ENCODE measurements around the gene TUBB. TPM values are rescaled to one million over a fixed set of nuclear protein-coding genes. Genes with fewer than 3 reads are reported as not detected.

Gene TUBB
- total and polyA plus RNA-seq, 2 donors (not counting 1 experiment from before 2014, with no cell fraction given), result 102 to 295 TPM

- no CpG with 5 or more reads among the region's 1 CpG for WGBS (ENCODE audit: insufficient coverage)
- intact Hi-C loops (cut with micrococcal nuclease), result no loop called here
- Histone ChIP-seq H3K9me3 (ENCODE audit: control extremely low read depth in 1 of 3, control insufficient read depth in 2 of 3, insufficient read depth in 1 of 3, low read length in 2 of 3) (no peaks in the 10 kb centered on the region), H2AFZ (ENCODE audit: insufficient read depth, low read depth, low read length, poor library complexity, severe bottlenecking) (no peak overlapping the region), H3K4me1 (ENCODE audit: control insufficient read depth in 2 of 2, insufficient read depth in 2 of 2, low read length in 2 of 2) (peaks cover 7 to 8% of the 10 kb centered on the region in 2 donors), H3K4me2 (replicated peaks; ENCODE audit: low read depth, low read length, poor library complexity, severe bottlenecking) (no peak overlapping the region), H3K4me3 (ENCODE audit: control extremely low read depth in 1 of 5, extremely low read depth in 1 of 5, insufficient read depth in 1 of 5, low read depth in 2 of 5, low read length in 4 of 5) (no peak overlapping the region), H4K20me1 (ENCODE audit: control insufficient read depth, insufficient read depth, low read length, poor library complexity, severe bottlenecking) (no peaks in the 10 kb centered on the region), H3K36me3 (replicated peaks in 1 of 2; ENCODE audit: control extremely low read depth in 1 of 2, control insufficient read depth in 1 of 2, extremely low read depth in 1 of 2, insufficient read depth in 2 of 2, low read length in 1 of 2) (peaks cover 5 to 58% of the 10 kb centered on the region in 2 experiments), H3K27ac (ENCODE audit: low read length in 2 of 2) (no peak overlapping the region), H3K79me2 (ENCODE audit: control insufficient read depth, insufficient read depth, low read length) (peaks cover 9% of the 10 kb centered on the region), H3K9ac (ENCODE audit: low read length) (no peak overlapping the region), H3K27me3 (replicated peaks in 1 of 4; ENCODE audit: control extremely low read depth in 1 of 4, control insufficient read depth in 3 of 4, insufficient read depth in 4 of 4, low read length in 3 of 4) (no peaks in the 10 kb centered on the region)
- H3K4me1 Mint-ChIP-seq, result peaks cover 15% of the 10 kb centered on the region
- no peak for ATAC-seq (ENCODE audit: low read depth)
- H3K4me3 Mint-ChIP-seq, result no peak overlapping the region
- H3K27ac Mint-ChIP-seq, result no peak overlapping the region
- TF ChIP-seq EZH2 (IDR thresholded peaks at IDR 0.05; ENCODE audit: borderline replicate concordance, insufficient read depth, low read depth, low read length, poor library complexity, severe bottlenecking) (no peak), CTCF (IDR thresholded peaks at IDR 0.05) (no peak)
- no peaks in the 10 kb centered on the region for H3K9me3 Mint-ChIP-seq (ENCODE audit: insufficient read depth)
- DNase-seq, result no peak
- POLR2A ChIA-PET, result interaction anchor here (0.6 to 1.3 kb wide), 3 partner anchors 10 to 20 kb away, joined by 3 to 5 read pairs (median 3); no protein-coding TSS in a partner anchor
- CTCF ChIA-PET, result interaction anchor here (0.7 to 3.5 kb wide), 5 partner anchors 11 to 33 kb away, joined by 3 to 20 read pairs (median 6); no protein-coding TSS in a partner anchor
- H3K27me3 Mint-ChIP-seq, result no peaks in the 10 kb centered on the region
Observed at GRCh38 chr6:30711758-30712380, 8.3 kb upstream of the TUBB start.

DNA sequence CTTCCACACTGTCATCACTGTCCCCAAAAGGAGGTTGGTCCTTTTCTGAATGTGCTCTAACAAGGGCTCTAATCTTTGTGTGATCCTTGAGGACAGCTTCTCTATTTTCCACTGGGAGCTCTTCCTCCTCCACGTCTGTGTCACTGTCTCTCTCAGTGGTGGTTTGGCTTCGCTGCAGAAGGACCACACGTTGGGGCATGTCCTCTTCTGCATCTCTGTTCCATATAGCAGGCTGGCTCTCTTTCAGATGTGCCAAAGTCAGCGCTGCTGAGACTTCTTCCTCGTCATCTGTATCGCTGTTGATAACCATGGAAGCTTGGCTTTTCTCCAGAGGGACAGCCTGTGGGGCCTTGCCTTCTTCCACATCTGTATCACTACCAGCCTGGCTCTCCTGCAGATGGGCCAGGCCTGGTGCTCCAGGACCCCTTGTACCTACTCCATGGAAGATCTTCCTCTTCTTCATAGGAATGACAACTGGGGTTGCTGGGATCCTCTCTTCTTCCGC lies 7.7 kb upstream of the TUBB start:
- DNase-seq (no peak), ATAC-seq (ENCODE audit: low read depth) (no peak)
- H3K27ac Mint-ChIP-seq, result no peak overlapping the region
- Histone ChIP-seq H3K4me2 (replicated peaks; ENCODE audit: low read depth, low read length, poor library complexity, severe bottlenecking) (no peak overlapping the region), H3K27ac (ENCODE audit: low read length in 2 of 2) (no peak overlapping the region), H4K20me1 (ENCODE audit: control insufficient read depth, insufficient read depth, low read length, poor library complexity, severe bottlenecking) (no peaks in the 10 kb centered on the region), H3K79me2 (ENCODE audit: control insufficient read depth, insufficient read depth, low read length) (peaks cover 10% of the 10 kb centered on the region), H3K9ac (ENCODE audit: low read length) (no peak overlapping the region), H3K36me3 (replicated peaks in 1 of 2; ENCODE audit: control extremely low read depth in 1 of 2, control insufficient read depth in 1 of 2, extremely low read depth in 1 of 2, insufficient read depth in 2 of 2, low read length in 1 of 2) (peaks cover 5 to 53% of the 10 kb centered on the region in 2 experiments), H2AFZ (ENCODE audit: insufficient read depth, low read depth, low read length, poor library complexity, severe bottlenecking) (no peak overlapping the region), H3K4me1 (ENCODE audit: control insufficient read depth in 2 of 2, insufficient read depth in 2 of 2, low read length in 2 of 2) (peaks cover 8 to 9% of the 10 kb centered on the region in 2 donors), H3K27me3 (replicated peaks in 1 of 4; ENCODE audit: control extremely low read depth in 1 of 4, control insufficient read depth in 3 of 4, insufficient read depth in 4 of 4, low read length in 3 of 4) (no peaks in the 10 kb centered on the region), H3K9me3 (ENCODE audit: control extremely low read depth in 1 of 3, control insufficient read depth in 2 of 3, insufficient read depth in 1 of 3, low read length in 2 of 3) (no peaks in the 10 kb centered on the region), H3K4me3 (ENCODE audit: control extremely low read depth in 1 of 5, extremely low read depth in 1 of 5, insufficient read depth in 1 of 5, low read depth in 2 of 5, low read length in 4 of 5) (no peak overlapping the region)
- TF ChIP-seq CTCF (IDR thresholded peaks at IDR 0.05) (no peak), EZH2 (IDR thresholded peaks at IDR 0.05; ENCODE audit: borderline replicate concordance, insufficient read depth, low read depth, low read length, poor library complexity, severe bottlenecking) (no peak)
- intact Hi-C loops (cut with micrococcal nuclease), result no loop called here
- ChIA-PET CTCF (interaction anchor here (0.7 to 3.5 kb wide), 4 partner anchors 10 to 33 kb away, joined by 3 to 20 read pairs (median 9); no protein-coding TSS in a partner anchor), POLR2A (interaction anchor here (0.6 to 1.3 kb wide), 3 partner anchors 11 to 21 kb away, joined by 3 to 5 read pairs (median 3); no protein-coding TSS in a partner anchor)
- no peaks in the 10 kb centered on the region for H3K27me3 Mint-ChIP-seq
- no peaks in the 10 kb centered on the region for H3K9me3 Mint-ChIP-seq (ENCODE audit: insufficient read depth)
- 66% methylated on average over 6 of the region's 7 CpGs for WGBS (ENCODE audit: insufficient coverage)
- H3K4me1 Mint-ChIP-seq, result peaks cover 20% of the 10 kb centered on the region
- no peak overlapping the region for H3K4me3 Mint-ChIP-seq

Measured in B cell (primary cell).